Stimulated activated CD8-positive, alpha-beta memory T cell treated with anti-CD3 and anti-CD28 coated beads, Interleukin-4, amount 100 ng/mL, for 48 hours (primary cell): ENCODE measurements around the gene F2R.
"Not testable (repeated sequence)": the region's sequence is repeated elsewhere in the genome, so short reads cannot be mapped to it uniquely, and the experiment has no call there.

ENCODE experiments used
- DNase-seq: peaks from one replicate; pipeline ENCODE4 v3.0.0-alpha.2; 2020

F2R gene

DNA sequence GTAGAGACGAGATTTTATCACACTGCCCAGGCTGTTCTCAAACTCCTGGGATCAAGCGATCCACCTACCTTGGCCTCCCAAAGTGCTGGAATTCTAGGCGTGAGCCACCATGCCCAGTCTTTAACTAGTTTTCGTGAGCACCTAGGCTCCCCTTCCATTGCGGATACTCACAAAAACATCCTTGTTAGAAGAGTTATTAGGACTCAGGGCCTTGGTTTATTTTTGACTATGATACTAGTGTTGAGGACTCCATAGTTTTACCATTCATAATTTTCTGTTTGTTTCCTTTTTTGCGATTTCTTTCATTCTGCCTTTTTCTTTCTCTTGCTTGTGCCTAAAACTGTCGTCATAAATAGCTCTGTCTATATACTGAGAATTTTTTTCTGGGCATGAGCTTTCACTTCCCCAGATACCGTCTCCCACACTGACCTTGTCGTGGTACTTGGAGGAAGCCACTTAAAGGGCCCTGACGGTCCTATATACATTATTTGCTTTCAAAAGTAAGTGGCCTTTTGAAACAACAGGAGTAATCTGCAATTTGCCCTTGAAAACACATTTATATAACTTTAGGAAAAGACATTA is 5.2 kb downstream of the F2R start:
- no peak for DNase-seq

DNA sequence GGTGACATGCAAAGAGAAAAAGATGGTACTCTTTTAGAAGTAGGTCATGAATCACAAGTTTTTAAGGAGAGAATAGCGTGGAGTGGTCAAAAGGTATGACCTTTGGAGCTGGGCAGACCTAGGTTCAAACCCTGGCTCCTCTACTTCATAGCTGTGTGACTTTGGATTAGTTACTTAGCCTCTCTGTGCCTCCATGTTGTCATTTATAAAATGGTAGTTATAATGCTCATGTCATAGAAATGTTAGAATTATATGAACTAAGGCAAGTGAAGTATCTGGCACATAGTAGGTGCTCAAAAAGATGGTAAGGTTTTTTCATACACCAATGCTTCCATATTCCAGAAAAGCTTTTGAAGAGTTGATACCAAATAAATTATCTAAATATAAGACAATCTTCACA is 7.3 kb downstream of the F2R start:
- no peak for DNase-seq

DNA sequence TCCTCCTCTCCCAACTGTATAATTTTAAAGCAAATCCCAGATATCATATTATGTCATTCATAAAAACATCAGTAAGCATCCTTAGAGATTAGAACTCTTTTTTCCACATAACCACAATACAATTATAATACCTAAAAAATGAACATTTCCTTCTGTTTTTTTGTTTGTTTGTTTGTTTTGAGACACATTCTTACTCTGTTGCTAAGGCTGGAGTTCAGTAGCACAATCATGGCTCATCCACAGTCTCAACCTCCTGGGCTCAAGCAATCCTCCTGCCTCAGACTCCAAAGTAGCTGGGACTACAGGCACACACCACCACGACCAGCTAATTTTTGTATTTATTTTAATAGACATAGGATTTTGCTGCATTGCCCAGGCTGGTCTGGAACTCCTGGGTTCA is 8.0 kb downstream of the F2R start:
- DNase-seq = no peak

DNA sequence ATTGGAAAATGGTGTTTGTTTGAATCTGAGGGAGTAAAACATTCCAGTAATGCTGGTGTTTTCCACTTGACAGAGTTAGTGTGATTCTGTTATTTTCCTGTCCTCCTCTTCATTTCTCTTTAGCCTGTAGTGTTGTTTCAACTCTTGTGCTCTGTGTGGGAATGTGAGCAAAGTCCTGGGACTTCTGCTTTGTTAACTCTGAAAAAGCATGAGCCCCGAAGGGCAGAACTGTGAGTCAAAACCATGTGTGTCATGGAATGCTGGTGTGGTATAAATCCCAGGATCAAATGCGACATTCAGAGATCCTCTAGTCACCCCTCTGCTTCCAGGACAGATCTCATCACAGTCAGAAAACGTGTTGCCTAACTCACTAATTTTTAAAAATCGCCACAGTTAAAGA is 8.9 kb downstream of the F2R start:
- no peak for DNase-seq

DNA sequence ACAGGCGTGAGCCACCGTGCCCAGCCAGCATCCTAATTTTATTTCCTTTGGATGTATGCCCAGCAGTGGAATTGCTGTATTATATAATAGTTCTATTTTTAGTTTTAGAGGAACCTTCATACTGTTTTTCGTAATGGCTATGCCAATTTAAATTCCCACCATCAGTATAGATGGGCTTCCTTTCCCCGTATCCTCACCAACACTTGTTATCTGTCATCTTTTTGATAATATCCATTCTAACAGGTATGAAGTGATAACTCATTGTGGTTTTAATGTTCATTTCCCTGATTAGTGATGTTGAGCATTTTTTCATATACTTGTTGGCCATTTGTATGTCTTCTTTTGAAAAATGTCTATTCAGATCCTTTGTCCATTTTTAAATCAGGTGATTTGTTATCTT is 13.0 kb downstream of the F2R start:
- no peak for DNase-seq

DNA sequence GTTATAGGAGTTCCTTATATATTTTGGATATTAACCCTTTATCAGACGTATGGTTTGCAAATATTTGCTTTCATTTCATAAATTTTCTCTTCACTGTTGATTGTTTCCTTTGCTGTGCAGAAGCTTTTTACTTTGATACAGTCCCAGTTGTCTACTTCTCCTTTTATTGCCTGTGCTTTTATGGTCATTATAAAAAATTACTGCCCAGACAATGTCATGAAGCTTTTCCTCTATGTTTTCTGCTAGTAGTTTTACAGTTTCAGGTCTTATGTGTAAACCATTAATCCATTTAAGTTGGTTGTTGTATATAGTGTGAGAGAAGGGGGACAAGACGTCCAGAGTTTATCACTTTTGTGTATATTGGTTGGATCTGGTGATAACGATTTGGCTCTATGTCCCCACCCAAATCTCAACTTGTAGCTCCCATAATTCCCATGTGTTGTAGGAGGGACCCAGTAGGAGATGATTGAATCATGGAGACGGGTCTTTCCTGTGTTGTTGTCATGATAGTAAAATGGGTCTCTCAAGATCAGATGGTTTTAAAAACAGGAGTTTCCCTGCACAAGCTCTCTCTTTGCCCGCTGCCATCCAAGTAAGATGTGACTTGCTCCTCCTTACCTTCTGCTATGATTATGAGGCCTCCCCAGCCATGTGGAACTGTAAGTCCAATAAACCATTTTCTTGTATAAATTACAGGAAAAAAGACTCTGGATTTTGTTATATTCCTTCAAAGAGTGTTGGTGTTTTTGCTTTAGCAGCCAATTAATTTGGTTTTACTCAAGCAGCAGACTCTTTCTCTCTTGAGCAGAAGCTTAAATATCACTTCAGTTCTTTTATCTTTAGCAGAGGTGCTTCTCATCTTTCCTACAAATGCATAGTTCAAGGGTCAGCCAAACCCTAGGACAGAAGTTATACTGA is 13.7 kb downstream of the F2R start:
- DNase-seq = no peak

DNA sequence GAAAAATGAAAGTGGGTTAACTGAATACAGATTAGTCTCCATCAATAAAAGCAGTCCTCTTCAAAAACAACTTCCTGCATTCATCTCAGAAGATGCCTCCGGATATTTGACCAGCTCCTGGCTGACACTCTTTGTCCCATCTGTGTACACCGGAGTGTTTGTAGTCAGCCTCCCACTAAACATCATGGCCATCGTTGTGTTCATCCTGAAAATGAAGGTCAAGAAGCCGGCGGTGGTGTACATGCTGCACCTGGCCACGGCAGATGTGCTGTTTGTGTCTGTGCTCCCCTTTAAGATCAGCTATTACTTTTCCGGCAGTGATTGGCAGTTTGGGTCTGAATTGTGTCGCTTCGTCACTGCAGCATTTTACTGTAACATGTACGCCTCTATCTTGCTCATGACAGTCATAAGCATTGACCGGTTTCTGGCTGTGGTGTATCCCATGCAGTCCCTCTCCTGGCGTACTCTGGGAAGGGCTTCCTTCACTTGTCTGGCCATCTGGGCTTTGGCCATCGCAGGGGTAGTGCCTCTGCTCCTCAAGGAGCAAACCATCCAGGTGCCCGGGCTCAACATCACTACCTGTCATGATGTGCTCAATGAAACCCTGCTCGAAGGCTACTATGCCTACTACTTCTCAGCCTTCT is 16.6 kb downstream of the F2R start:
- DNase-seq = no peak

DNA sequence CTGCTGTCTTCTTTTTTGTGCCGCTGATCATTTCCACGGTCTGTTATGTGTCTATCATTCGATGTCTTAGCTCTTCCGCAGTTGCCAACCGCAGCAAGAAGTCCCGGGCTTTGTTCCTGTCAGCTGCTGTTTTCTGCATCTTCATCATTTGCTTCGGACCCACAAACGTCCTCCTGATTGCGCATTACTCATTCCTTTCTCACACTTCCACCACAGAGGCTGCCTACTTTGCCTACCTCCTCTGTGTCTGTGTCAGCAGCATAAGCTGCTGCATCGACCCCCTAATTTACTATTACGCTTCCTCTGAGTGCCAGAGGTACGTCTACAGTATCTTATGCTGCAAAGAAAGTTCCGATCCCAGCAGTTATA is 17.1 kb downstream of the F2R start:
- peak; percentile 33 for DNase-seq

DNA sequence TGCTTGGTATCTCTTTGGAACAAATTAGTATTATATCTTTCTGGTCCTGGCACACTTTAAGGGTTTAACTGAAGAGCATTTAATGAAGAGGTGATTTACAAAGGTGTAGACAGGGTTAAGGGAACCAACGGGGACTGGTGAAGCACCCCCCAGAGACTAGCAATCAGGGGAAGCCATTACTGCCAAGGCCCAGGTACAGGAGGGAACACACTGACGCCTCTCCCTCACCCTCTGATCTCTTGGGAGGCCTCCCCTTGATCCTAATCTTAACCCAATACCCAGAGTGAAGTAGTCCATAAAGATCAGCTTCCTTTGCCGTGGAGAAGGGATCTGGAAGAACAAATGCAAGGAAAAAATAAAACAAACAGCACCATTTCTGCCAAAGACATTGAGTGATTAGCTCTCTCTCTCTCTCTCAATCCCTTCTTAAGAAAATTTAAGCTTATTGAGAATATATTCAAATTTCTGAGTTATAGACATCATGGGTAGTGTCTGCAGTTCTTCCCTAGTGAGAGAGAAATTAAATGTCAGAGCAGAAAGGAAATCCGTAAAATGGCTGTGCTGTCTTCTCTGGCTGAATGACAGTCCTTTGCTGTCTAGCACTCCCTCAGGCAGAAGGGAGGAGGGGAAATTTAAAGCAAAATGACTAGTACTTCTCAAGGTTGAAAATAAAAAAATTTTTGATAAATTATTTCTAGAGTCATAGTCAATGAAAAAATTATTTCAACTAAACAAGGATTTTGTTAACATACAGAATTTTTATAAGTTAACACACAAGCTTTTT is 20.0 kb downstream of the F2R start:
- no peak for DNase-seq

DNA sequence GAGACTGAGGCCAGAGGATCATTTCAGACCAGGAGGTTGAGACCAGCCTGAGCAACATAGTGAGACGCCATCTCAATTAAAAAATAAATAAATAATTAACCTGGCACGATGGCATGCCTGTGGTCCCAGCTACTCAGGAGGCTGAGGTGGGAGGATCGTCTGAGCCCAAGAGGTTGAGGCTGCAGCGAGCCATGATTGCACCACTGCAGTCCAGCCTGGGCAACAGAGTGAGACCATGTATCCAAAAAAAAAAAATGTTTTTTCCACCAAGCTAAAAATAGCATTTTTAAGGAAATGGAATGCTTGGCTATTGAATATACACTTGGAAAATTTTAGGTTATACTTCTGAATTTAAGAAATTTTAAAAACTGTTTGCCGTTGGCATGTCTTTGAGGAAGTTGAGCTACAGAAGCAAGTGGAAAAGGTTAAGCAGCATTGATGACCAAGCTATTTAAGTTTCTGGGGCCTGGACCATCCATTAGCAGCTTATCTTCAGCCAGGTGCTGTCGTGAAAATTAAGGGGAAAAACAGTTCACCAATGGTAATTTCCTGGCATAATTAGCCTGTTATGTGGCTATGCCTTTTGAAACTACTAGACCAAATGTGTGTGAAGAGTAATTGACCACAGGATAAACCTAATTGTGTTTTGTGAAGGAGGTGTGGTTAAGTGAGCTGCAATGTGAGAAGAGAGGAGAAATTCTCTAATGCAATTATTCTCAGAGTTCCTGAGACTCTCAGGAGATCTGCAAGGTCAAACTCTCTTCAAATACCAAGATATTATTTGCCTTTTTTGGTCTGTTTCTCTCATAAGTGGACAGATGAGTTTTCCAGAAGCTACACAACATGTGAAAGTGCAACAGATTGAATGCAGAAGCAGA is 21.0 kb downstream of the F2R start:
- DNase-seq = no peak

DNA sequence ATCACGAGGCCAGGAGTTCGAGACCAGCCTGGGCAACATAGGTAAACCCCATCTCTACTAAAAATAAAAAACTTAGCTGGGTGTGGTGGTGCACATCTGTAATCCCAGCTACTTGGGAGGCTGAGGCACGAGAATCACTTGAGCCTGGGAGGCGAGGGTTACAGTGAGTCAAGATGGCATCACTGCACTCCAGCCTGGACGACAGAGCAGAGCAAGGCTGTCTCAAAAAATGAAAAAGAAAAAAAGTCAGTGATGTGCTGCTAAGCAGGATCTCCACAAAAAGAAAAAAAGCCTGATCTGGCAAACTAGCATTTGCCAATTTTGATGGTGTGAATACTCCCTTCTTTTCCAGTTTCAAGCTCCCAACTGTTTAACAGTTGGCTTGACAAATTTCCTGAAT is 21.9 kb downstream of the F2R start:
- DNase-seq = no peak

DNA sequence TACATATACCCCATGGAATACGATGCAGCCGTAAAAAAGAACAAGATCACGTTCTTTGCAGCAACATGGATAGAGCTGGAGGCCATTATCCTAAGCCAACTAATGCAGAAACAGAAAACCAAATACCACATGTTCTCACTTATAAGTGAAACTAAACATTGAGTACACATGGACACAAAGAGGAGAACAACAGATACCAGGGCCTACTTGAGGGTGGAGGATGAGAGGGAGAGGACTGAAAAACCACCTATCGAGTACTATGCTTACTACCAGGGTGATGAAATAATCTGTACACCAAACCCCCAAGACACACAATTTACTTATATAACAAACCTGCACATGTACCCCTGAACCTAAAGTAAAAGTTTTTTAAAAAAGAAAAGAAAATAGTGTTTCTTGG is 25.6 kb downstream of the F2R start:
- DNase-seq = not testable (repeated sequence)

DNA sequence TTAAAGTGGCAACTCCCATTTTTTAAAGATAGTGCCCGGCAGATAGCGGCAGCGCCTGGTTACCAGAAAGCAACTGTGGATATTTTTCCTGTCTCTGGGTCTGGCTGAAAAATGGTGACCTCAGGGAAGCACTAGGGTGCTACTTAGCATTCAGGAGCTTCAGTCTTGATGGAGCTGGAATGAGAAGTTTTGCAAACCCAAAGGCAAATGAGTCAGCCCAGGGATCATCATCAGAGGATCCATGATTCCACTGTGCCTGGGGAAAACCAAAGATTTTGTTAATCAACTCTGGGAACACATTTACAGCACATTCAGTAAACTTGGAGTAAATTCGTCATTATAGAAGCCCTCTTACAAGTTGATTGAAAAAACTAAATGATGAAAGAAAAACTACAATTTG is 26.7 kb downstream of the F2R start:
- no peak for DNase-seq

DNA sequence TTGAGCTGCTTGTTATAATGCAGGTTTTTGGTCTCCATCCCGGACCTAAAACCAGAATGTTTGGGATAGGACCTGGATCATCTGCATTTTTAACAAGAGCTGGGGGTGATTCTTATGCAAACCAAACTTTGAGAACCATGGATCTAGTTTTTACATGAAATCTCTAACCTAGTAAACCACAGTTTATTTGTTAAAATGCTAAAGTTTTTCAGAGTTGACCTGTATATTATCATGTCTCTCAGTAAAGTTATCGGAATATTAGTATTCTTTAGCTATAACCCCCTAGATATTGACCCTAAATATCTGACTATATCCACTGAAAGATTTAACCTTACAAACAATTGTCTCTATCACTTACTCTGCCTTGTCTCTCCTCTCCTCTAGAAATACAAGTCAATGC is 28.7 kb downstream of the F2R start:
- no peak for DNase-seq

DNA sequence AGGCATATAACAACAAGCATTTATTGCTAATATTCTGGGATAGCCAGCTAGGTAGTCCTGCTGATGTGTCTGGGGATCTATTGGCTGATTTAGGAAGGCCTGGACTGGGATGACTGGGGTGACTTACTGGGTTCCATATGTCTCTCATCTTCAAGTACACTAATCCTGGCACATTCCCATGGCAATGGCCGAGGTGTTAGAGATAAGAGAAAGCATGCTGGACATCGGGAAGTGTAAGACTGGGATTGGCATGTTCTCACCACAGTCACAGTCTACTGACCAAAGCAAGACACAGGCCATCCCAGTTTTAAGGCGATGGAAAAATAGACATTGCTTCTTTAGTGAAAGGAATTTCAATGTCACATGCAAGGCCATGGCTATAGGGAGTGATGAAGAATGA is 29.7 kb downstream of the F2R start:
- DNase-seq = no peak

DNA sequence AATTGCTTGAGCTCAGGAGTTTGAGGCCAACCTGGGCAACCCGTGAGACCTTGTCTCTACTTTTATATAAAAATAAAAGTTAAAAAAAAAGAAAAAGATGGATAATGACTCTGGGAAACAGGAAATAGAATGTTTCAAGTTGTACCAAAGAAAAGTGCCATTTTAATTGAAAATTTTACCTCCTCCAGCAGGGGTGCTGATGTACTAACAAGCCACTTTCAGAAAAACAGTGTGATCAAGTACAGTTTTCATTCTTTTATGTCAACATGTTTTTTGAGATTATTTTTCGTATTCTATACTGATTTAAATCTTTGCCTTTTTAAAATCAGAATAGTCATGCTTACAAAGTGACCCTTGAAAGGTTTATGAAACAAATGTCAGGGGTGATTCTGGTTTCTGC is 30.8 kb downstream of the F2R start:
- DNase-seq = no peak

DNA sequence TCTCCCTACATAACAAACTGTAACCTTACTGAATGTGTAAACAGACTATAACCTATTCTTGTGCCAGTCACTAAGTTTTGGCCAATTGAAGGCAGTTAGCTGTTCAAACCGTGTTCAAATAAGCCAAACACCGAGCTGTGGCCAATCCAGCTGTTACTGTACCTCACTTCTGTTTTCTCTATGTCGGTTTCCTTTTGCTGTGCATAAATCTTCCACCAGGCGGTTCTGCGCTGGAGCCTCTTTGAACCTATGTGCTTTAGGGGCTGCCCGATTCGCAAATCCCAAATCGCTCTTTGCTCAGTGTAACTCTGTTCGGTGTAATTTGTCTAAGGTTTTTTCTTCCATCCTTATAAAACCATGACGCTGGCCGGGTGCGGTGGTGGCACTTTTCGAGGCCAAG is 31.8 kb downstream of the F2R start:
- DNase-seq = no peak

DNA sequence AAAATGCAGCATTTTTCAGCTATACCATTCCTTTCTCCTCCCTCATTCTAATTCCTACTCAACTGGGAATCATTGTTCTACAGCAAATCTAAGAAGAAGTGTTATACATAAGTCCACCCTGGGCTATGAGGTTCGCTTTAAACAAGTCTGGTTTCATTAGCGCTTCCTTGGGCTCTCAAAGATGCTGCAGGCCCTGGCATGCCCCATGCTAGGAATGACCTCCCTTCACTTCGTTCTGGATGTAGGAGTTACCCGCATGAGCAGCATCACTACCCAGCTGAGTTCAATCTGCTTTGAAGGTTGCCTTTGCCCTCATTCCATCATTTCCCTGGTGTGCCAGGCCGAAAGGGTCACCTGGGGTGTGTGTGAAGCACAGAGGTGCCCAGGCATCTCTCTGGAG is 35.4 kb downstream of the F2R start:
- no peak for DNase-seq

DNA sequence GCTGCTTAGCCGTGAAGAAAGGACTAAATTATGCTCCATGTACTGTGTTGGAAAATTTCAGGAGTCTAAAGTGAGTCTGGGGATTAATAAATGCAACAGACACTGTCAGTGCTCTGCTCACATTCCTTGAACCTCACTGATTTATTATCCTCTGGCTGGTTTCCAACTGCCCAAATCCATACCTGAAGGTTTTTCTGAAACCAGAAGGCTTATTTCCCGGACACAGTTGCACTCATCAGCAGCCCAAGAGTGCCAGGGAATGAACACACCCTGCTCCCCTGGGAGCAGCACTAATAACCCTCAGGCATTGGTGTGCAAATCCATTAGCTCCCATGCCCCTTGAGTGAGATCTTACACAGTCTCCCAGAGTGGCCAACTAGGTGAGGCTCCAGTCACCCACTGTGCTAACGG is 38.7 kb downstream of the F2R start:
- DNase-seq = no peak

DNA sequence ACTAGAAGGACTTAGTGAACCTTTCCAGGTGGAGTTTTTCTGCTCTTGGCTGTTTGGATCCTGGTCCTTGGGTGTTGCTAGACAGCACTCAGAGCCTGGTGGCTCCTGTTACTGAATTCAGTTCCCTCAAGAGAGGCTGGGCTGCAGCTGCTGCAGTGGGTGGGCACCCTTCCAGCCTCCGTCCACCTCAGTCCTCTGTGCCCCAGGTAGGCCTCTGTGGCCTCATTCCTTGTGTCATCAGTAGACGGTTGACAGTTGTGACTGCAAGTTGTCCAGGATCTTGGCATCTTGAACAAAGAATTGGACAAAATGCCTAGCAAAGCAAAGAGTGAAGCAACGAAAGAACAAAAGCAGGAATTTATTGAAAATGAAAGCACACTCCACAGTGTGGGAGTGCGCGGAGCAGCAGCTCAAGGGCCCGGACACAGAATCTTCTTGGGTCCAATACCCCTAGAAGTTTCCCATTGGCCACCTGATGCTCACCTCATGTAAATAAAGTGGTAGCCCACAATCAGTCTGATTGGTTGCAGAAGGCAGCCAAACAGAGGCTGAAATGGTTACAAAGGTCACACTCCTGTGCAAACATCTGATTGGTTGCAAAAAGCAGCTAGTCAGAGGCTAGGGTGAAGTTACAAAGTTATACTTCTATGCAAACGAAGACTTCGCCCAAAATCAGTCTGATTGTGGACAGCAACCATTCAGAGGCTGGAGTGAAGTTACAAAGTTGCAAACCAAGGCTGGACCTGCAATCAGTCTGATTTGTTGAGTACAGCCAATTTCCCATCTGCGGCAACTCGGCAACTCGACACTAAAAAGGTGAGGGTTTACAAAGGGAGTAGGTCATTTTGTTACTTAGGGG is 40.1 kb downstream of the F2R start:
- no peak for DNase-seq

DNA sequence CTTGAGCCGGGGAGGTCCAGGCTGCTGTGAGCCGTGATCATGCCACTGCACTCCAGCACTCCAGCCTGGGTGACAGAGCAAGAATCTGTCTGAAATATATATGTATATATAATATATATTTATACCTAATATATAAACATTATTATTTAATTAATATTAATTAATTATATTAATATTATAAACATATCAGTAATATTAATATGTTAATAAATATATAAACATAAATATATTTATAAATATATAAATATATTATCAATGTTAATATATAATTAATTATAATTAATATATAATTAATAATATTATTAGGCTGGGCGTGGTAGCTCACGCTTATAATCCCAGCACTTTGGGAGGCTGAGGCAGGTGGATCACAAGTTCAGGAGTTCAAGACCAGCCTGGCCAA is 41.1 kb downstream of the F2R start:
- DNase-seq = peak; percentile 15
